GM23338 (cell line): Measurements from ENCODE around the gene FMO2.

Experiments
- CTCF ChIP-seq, 2 experiments: fragments of 200-600 bp in 1 of 2; sonication (generic) in 1 of 2; conservative IDR thresholded peaks; 2 replicates each; pipeline versions ENCODE4 v1.5.1 to v1.6.1; 2016 to 2017; ENCODE audit warnings: antibody characterized with exemption in 2 of 2, low read depth in 2 of 2, mild to moderate bottlenecking in 2 of 2, moderate library complexity in 1 of 2
- EZH2 ChIP-seq: fragments of 200-600 bp; sonication (generic); IDR thresholded peaks from one replicate; pipeline ENCODE4 v1.8.0; 2017; ENCODE audit warnings: antibody characterized with exemption, mild to moderate bottlenecking, low read depth; ENCODE audit not compliant: unreplicated experiment
- NANOG ChIP-seq: IDR thresholded peaks from 2 replicates; pipeline ENCODE4 v1.6.1; 2016; ENCODE audit warnings: antibody characterized with exemption, borderline replicate concordance
- POLR2AphosphoS5 ChIP-seq: IDR thresholded peaks from 2 replicates; pipeline ENCODE4 v1.6.1; 2016; ENCODE audit warnings: antibody characterized with exemption, low read depth
- REST ChIP-seq: IDR thresholded peaks from one replicate; pipeline ENCODE4 v1.6.1; 2018; ENCODE audit warnings: antibody characterized with exemption; ENCODE audit not compliant: unreplicated experiment

GRCh38 chr1:171141688-171142415 is 43.2 kb upstream of the FMO2 start:
- TF ChIP-seq CTCF (conservative IDR thresholded peaks at IDR 0.05; ENCODE audit: low read depth in 2 of 2) (peak; percentile 53 to 72), EZH2 (no peak), POLR2AphosphoS5 (no peak), REST (no peak), NANOG (no peak)
